Kidney (tissue), 14 donors: Measurements from ENCODE around the gene DNAJA3. TPM values are rescaled to one million over a fixed set of nuclear protein-coding genes. Genes with fewer than 3 reads are reported as not detected.

Experiments
- DNase-seq, 5 donors: peaks; one replicate each; pipeline ENCODE4 v3.0.0-alpha.2; 2013 to 2020
- FAIRE-seq: peaks from 2 replicates; lab custom pipeline; 2012; peaks lifted over from hg19 to GRCh38; lab: Jason Lieb, UNC
- H3K27ac ChIP-seq, 2 donors: one replicate each; pipeline ENCODE4 v1.7.0; 2013; ENCODE audit warnings: low read depth in 2 of 2, low read length in 2 of 2, inconsistent platforms in 1 of 2
- H3K27me3 ChIP-seq: one replicate; pipeline ENCODE4 v1.7.1; 2013; ENCODE audit warnings: low read length, inconsistent platforms; ENCODE audit not compliant: control insufficient read depth, insufficient read depth
- H3K36me3 ChIP-seq, 3 donors: one replicate each; pipeline versions ENCODE4 v1.7.0 to v1.7.1; 2013; ENCODE audit warnings: low read length in 3 of 3, control low read depth in 1 of 3, inconsistent platforms in 1 of 3; ENCODE audit not compliant: insufficient read depth in 3 of 3, control insufficient read depth in 2 of 3
- H3K4me1 ChIP-seq, 3 donors: one replicate each; pipeline versions ENCODE4 v1.7.0 to v1.7.1; 2013; ENCODE audit warnings: low read length in 3 of 3, inconsistent platforms in 1 of 3, low read depth in 1 of 3; ENCODE audit not compliant: control insufficient read depth in 2 of 3, insufficient read depth in 2 of 3
- H3K4me3 ChIP-seq, 3 donors: one replicate each; pipeline versions ENCODE4 v1.7.0 to v1.8.1; 2013; ENCODE audit warnings: low read length in 3 of 3, control low read depth in 1 of 3, inconsistent platforms in 1 of 3
- H3K9ac ChIP-seq, 3 donors: one replicate each; pipeline versions ENCODE4 v1.7.0 to v1.7.1; 2013; ENCODE audit warnings: low read length in 3 of 3, control low read depth in 1 of 3, inconsistent platforms in 1 of 3
- H3K9me3 ChIP-seq, 3 donors: one replicate each; pipeline versions ENCODE4 v1.7.0 to v1.7.1; 2013; ENCODE audit warnings: low read length in 3 of 3, control low read depth in 1 of 3, inconsistent platforms in 1 of 3; ENCODE audit not compliant: control insufficient read depth in 2 of 3, insufficient read depth in 1 of 3
- intact Hi-C: fragments of 100-400 bp; cut with DNase I; formaldehyde crosslinking; loops from one replicate; pipeline ENCODE4 v1.11.1; 2022
- polyA plus RNA-seq: library from polyadenylated mRNA; stranded (reverse); fragments of 350-450 nt; fragmentation: Illumina TruSeq; extraction: RNeasy Lipid Tissue Mini Kit (QIAGEN cat#74804); gene quantifications from one replicate; pipeline ENCODE4 v1.2.3, GENCODE V29; 2014; ENCODE audit warnings: low read depth, low replicate concordance; ENCODE audit not compliant: insufficient read depth
- total RNA-seq: library from RNA; stranded (reverse); fragmentation: NEBNext Ultra II Directional; extraction: Animal tissue kit (Norgen Biotek cat#: 25700); gene quantifications from one replicate; pipeline ENCODE4 v1.2.1, GENCODE V29; 2021
- TF ChIP-seq, protein P1 (sequence below): IDR thresholded peaks from 3 replicates; pipeline ENCODE4 v1.5.1; 2012; ENCODE audit warnings: mild to moderate bottlenecking, moderate library complexity, borderline replicate concordance; ENCODE audit not compliant: insufficient read depth; ENCODE audit errors: extremely low read depth
- donor health status: control.
- donor health status: control.
- donor health status: control.
- donor health status: control.
- donor health status: control.
- donor health status: DM: yes; HTN: yes; CAD: no.
- donor health status: Normal renal cell carcinoma (clear cell type).

The DNAJA3 gene
- total and polyA plus RNA-seq, 2 donors from 2014 or later = 41.1 to 49.4 TPM

DNA sequence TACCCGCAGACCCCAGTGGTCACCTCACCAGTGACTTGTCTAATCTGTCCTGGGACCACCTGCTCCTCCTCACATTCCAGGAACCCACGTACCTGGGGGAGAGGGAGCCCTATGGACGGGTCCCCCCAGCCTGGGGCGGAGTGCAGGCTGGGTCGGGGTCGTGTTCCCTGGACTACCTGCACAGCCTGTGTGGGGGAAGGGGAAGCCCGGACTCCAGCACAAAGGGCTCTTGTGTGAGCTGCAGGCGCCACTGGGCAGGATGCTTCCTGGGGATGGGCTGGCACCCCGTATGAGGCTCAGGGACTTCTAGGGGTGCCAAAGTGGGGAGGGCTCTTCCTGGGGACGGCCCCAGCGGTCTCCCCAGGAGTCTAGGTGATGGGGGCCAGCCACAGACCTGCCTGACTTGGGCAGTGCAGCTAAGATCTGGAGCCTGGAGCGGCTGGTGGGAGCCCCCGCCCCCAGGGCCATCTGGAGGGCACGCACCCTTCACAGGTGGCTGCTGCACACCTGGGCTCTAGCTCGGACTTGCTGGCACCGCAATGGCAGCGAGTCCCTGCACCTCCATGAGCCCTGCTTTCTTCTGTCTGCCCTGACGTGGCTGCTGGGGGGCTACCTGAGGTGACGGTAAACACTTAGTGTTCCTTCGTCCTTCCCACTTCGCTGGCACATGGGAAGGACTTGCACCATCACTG lies 46.5 kb upstream of the DNAJA3 start:
- Histone ChIP-seq H3K4me3 (no peak overlapping the region), H3K4me1 (peaks cover 2 to 70% (median 48%) of the 10 kb centered on the region in 3 donors), H3K27me3 (no peaks in the 10 kb centered on the region), H3K27ac (peak overlapping the region; percentile 62 to 74), H3K9ac (peak overlapping the region in 1 of 3 donors; percentile 19), H3K9me3 (no peaks in the 10 kb centered on the region), H3K36me3 (peaks cover 0 to 2% (median 0%) of the 10 kb centered on the region in 3 donors)
- DNase-seq (peak in 2 of 5 donors; percentile 48 to 74), FAIRE-seq (no peak)
- TF ChIP-seq, protein P1, sequence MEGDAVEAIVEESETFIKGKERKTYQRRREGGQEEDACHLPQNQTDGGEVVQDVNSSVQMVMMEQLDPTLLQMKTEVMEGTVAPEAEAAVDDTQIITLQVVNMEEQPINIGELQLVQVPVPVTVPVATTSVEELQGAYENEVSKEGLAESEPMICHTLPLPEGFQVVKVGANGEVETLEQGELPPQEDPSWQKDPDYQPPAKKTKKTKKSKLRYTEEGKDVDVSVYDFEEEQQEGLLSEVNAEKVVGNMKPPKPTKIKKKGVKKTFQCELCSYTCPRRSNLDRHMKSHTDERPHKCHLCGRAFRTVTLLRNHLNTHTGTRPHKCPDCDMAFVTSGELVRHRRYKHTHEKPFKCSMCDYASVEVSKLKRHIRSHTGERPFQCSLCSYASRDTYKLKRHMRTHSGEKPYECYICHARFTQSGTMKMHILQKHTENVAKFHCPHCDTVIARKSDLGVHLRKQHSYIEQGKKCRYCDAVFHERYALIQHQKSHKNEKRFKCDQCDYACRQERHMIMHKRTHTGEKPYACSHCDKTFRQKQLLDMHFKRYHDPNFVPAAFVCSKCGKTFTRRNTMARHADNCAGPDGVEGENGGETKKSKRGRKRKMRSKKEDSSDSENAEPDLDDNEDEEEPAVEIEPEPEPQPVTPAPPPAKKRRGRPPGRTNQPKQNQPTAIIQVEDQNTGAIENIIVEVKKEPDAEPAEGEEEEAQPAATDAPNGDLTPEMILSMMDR = no peak
- intact Hi-C loops = no loop called here

DNA sequence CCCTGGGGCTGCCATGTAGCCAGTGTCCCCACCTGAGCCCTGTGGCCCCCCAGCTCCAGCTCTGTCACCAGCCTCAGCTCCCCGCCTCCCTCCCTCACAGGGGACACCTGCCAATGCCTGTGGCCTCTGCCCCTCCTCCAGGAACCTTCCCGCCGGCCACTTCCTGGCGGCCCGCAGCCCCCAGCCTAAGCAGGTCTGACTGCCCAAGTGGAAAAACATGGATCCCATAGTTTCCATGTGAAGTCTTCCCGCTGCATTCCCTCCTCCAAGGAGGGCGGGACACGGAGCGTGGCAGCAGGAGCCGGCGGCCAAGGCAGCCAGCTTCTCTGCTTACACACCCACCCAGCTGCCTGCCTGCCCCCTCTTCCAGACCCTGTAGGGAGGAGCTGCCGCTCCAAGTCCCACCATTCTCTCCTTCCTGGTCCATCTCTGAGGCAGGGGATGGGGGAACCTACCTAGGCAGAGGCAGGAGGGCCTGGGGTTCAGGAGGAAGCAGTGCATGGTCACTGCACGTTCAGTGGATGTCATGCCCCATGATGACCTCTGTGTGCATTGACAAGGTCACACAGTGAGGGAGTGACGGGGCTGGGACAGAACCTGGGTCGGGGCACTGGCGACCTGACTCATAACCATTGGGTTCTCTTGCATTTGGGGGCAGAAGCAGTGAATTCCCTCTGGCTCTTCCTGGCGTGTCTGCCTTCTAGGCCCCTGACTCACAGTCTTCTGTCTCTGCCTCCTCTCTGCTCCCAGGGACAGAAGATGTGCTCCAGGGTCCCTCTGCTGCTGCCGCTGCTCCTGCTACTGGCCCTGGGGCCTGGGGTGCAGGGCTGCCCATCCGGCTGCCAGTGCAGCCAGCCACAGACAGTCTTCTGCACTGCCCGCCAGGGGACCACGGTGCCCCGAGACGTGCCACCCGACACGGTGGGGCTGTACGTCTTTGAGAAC lies 45.3 kb upstream of the DNAJA3 start:
- peaks cover 2 to 61% (median 38%) of the 10 kb centered on the region in 3 donors for H3K4me1 ChIP-seq
- TF ChIP-seq, protein P1 = no peak
- peaks cover 0 to 3% (median 2%) of the 10 kb centered on the region in 3 donors for H3K36me3 ChIP-seq
- peak in 4 of 5 donors; percentile 88 to 93 (median 90) for DNase-seq
- peak overlapping the region; percentile 11 to 71 for H3K27ac ChIP-seq
- intact Hi-C loops = no loop called here
- no peaks in the 10 kb centered on the region for H3K9me3 ChIP-seq
- H3K9ac ChIP-seq = peak overlapping the region in 1 of 3 donors; percentile 34
- H3K4me3 ChIP-seq = no peak overlapping the region
- FAIRE-seq = no peak
- H3K27me3 ChIP-seq = no peaks in the 10 kb centered on the region

DNA sequence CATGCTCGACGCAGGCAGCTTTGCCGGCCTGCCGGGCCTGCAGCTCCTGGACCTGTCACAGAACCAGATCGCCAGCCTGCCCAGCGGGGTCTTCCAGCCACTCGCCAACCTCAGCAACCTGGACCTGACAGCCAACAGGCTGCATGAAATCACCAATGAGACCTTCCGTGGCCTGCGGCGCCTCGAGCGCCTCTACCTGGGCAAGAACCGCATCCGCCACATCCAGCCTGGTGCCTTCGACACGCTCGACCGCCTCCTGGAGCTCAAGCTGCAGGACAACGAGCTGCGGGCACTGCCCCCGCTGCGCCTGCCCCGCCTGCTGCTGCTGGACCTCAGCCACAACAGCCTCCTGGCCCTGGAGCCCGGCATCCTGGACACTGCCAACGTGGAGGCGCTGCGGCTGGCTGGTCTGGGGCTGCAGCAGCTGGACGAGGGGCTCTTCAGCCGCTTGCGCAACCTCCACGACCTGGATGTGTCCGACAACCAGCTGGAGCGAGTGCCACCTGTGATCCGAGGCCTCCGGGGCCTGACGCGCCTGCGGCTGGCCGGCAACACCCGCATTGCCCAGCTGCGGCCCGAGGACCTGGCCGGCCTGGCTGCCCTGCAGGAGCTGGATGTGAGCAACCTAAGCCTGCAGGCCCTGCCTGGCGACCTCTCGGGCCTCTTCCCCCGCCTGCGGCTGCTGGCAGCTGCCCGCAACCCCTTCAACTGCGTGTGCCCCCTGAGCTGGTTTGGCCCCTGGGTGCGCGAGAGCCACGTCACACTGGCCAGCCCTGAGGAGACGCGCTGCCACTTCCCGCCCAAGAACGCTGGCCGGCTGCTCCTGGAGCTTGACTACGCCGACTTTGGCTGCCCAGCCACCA lies 44.4 kb upstream of the DNAJA3 start:
- peak; percentile 72 to 93 (median 82) for DNase-seq
- H3K27me3 ChIP-seq = no peaks in the 10 kb centered on the region
- no peaks in the 10 kb centered on the region for H3K9me3 ChIP-seq
- peaks cover 0 to 4% (median 2%) of the 10 kb centered on the region in 3 donors for H3K36me3 ChIP-seq
- no peak overlapping the region for H3K4me3 ChIP-seq
- TF ChIP-seq, protein P1 = no peak
- no peak for FAIRE-seq
- intact Hi-C loops = no loop called here
- peak overlapping the region in 1 of 3 donors; percentile 34 for H3K9ac ChIP-seq
- peak overlapping the region; percentile 5 to 71 for H3K27ac ChIP-seq
- peaks cover 2 to 58% (median 30%) of the 10 kb centered on the region in 3 donors for H3K4me1 ChIP-seq
